NCI-H1417 treated with DMSO at 0.1 percent for 48 hours (cell line): ENCODE data around the gene MRPL37.
"Not testable (repeated sequence)": the region's sequence is repeated elsewhere in the genome, so short reads cannot be mapped to it uniquely, and the experiment has no call there.

Source experiments
- DNase-seq: peaks from one replicate; lab custom pipeline; 2025; lab: John Stamatoyannopoulos, UW

Gene MRPL37

DNA sequence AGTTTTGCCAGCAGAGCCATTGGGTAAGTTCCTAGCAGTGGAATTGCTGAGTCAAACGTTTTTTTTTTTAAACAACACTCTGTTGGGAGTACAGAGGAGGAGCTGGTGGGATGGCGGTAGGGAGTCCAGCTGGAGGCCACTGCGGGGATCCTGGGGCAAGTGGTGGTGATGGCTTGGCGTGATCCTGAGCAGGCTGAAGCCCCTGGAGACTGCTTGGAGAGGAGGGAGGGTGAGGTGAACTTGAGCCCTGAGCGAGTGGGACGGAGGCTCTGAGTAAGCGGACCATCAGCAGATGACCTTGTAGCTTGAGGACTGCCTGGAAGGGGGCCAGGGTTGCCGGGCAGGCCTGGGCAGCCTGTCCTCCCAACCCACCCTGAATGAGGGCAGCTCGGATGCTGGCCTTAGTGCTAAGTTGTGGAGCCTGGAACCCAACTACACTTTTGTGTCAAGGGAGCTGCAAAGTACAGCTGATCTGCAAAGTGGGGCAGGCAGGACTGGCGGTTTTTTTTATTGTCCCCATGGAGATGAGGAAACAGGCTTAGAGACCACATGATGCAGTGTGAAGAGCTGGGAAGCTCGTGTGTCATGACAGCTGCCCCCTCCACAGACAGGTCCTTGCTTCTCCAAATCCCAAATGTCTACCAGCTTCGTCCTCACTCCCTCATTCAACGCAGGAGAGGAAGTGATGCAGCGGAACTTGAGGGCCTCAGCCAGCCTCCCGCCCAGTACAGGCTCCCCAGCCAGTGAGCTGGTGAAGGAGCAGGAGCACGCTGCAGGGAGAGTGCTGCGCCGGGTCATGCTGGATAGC lies 20.2 kb downstream of the MRPL37 start:
- no peak for DNase-seq

DNA sequence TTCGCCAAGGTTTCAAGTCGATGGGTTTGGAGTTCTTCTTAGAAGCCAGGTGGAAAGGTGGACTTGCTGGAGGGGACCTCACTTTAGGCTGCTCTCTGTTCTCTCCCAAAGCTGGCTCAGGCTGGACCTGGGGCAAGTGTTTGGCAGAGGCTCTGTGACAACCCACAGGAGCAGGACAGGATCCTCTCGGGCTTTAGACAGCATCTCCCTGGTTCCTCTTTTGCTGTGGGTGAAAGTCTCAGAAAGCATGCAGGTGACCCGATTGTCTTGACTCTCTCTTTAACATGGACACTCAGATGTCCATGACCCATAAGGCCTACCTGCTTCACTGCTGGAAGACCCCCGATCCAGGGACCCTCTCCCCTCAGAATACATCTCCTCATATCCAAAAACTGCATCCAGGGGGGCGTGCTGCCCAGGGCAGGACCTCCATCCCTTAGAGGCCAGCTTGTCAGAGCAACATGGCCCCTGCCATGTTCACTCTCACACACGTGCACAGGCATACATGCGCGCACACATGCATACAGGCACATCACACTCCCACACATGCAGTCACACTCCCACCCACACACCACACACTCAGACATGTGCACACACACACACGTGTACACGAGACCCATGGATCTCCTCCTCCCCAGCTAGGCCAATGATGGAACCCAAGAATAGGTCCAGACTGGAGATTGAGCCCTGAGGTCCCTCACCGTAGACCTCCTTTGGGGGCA lies 21.3 kb downstream of the MRPL37 start:
- DNase-seq = no peak

DNA sequence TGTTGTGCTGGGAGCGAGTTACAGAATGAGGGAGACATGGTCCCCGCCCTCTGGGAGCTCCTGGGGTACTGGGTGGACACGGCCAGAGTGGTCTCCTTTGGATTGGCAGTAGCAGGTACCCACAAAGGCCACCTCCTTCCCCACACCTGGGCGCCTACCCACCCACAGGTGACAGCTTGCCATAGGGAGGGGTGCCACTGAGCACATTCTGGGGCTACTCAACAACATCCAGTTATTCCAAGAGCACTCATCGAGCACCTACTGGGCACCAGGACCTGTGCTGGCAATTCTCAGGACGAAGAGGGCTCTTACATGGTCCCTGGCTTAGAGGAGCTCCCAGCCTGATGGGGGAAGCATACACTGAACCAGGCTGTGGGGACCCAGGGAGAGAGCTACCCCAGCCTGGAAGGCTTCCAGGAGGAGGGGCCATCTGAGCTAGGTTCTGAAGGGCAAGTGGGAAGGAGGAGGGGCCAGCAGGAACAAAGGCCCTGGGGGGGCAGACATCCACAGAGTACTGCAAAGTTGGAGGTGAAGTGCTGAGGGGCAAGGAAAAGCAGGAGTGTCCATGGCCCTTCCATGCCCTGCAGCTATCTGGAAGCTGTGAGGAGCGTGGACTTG lies 22.0 kb downstream of the MRPL37 start:
- DNase-seq = no peak

DNA sequence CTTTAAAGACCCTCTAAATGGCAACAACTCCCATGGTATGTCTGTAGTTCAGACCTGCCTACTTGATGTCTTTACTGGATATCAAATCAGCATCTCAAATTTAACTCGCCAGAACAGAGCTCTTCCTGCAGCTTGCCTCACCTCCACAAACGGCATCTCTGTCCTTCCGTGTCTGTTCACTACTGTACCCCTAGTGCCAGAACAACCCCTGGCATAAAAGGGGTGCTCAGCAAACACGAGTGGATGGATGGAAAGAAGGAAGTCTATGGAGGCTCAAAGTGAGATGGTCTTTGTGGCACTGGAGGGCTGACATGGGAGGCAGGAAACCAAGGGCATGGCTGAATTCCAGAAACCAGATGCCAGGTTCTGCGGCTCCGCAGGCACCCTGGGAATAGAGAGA lies 22.7 kb downstream of the MRPL37 start:
- DNase-seq = no peak

DNA sequence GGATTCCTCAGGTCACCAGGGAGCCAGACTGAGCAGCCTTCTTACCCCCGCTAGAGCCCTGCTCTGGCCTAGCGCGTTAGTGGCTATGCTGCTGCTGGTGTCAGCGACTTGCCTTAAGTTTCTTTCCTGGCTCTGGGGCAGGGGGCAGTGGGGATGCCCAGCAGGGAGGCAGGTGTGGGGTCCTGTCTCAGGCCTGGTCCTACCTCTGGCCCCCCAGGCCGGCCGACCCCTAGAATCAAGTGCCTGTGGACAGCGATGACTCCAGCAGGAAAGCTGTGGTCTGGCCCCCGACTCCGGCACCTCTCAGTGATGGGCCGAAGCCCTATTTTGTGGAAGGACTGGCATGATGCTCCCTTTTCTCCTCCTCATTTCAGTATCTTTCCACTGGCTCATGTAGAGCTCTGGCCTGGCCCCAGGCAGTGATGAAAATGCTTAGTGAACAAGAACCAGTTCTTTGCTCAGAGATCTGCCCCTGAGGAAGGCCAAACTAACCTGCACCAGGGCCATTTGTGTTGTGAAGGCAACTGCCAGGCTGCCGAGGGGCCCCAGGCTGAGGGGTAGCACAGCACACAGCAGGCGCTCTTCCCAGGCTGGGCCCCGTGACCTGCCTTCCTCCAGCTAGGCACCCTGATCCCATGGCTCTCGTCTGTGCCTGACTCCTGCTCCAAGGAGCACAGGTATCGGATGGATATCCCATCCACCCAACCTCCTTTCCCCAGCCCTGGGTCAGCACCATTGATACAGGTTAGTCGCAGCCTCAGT lies 23.7 kb downstream of the MRPL37 start:
- no peak for DNase-seq

DNA sequence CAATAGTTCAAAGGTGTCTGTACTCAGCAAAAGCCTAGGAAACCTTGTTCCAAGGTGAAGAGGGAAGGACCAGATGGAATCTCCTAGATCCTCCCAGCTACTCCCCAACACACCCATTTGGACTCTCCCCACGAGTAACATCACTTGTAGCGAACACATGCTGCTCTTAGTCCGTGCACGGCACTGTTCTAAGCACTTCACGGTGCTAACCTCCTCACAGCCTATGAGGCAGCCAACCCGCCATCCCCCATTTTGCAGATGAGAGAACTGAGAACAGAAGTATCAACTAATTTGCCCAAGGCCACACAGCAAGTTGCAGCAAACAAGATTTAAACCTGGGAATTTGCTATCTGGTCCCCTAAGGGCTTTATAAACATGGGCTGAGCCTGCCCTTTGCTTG lies 24.3 kb downstream of the MRPL37 start:
- no peak for DNase-seq

DNA sequence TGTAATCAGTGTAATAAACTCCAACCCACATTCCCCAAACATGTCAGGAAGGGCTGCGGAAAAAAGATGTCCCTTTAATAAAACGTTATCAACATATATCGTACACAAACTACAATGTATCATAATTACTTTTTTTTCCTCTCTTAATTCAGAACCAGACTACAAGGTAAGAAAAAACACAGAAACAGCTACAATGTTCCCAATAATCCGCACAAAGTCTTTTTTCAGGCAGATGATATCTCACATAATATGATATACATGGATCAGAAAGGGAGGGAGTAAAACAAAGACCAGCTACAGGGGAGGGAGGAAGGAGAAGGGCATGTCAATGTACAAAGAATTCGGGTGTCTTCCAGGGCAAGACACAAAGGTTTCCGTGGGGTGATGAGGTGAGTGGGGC lies 25.4 kb downstream of the MRPL37 start:
- no peak for DNase-seq

DNA sequence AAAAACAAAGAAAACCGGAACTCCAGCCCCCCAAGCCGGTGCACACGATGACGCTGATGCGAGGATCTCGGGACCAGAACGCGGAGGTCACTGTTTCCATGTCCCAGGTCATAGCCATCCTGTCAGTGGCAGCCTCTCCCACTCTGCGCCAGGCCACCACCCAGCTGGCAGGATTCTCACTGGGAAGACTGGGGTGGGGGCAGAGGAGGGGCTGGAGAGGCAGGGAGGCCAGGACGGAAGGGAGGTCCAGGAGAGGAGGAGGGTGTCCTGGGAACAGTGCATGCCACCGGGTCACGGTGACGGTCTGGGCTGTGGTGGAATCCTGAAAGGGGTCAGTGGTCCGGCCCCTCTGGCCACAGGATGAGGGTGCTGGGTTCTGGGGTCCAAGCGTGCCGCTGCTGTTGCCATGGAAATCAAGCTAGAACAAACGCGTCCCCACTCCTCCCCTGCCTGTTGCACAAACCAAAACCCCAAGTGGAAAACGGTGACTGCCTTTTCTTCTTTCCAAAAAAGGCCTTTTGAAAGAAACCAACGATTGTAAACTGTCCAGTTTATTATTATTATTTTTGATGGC lies 26.1 kb downstream of the MRPL37 start:
- no peak for DNase-seq

DNA sequence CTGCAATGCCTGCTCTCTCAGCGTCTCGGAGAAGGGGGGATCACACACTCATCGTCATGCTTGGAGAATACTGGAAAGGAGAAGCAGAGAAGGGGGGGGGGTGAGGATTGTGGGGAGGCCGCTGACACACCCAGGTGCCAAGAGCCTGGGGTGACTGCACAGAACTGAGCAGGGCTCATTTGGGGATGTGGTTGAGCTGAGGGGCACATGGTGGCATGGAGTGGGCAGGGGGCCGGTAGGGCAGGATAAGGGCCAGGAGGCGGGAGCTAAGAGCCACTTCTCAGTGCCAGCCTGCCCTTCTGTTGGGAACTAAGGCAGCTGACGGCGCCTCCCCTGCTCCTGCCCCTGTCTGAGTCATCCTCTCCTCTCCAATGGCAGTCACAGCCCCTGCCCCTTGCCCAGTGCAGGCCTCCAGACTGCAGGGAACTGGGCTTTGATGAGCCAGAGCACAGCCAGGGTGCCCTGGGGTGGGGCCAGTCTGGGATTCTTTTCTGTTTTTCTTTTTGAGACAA lies 27.2 kb downstream of the MRPL37 start:
- no peak for DNase-seq

DNA sequence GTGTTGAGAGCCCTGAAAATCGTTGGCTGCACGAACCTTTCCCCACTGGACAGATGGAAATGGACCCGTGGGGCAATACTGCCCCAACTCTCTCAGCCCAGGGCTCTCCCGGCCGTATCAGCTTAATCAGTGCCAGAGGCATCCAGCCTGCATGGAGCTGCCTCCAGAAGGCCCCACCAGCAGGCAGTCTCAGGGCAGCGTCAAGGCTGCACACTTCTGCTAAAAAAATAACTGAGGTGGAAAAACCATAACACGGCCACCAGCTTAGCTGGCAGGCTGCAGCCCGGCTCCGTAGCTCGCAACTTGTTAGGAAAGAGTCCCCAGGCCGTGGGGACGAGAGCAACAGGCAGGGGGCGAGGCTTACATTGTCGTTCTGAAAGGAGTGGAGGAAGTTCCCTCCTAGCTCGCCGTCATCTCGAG lies 27.9 kb downstream of the MRPL37 start:
- DNase-seq = no peak

DNA sequence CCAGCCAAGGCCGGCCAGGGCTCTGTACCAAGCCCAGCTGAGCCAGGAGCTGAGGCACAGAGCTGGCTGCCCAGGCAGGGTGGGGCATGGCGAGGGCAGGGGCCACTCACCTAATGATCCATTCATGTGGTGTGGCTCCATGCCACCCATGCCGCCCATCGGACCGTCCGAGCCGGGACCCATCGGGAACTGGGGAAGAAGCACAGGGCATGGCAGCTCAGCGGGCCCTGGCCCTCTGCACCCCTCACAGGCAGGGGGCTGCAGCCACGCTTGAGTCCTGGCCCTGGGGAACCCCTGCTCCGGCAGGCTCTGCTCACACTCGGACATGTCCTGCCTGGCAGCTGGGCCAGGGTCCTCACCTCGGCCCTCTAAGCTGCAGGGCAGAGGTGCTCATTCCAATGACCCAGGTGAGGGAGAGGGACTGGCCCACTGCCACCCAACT lies 28.7 kb downstream of the MRPL37 start:
- DNase-seq = no peak

DNA sequence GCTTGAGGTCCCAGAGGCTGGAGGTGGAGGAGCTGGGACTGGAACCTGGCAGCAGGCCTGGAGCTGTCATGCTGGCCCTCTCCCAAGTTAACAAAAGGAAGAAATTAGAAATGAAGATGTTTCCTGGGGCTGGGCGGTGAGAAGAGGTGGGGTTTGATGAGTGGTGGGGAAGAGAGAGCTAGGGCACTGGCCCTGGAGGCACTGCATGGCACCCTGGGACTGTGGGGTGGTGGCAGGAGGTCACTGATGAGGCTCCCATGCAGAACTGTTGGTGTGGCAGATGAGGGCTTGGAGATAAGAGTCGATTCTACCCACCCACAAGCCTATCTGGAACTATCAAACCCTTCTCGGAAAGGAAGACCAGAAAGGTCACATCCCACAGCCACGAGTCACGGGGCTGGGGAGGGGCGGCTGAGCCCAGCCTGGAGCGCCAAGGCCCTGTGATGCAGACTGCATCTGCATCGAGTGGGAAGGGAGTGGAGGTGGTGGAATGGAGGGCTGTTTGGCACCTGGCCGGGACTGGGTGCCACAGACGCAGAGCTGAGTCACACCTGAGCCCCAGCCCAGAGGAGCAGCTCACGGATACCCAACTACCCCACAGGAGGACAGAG lies 29.4 kb downstream of the MRPL37 start:
- DNase-seq = no peak

DNA sequence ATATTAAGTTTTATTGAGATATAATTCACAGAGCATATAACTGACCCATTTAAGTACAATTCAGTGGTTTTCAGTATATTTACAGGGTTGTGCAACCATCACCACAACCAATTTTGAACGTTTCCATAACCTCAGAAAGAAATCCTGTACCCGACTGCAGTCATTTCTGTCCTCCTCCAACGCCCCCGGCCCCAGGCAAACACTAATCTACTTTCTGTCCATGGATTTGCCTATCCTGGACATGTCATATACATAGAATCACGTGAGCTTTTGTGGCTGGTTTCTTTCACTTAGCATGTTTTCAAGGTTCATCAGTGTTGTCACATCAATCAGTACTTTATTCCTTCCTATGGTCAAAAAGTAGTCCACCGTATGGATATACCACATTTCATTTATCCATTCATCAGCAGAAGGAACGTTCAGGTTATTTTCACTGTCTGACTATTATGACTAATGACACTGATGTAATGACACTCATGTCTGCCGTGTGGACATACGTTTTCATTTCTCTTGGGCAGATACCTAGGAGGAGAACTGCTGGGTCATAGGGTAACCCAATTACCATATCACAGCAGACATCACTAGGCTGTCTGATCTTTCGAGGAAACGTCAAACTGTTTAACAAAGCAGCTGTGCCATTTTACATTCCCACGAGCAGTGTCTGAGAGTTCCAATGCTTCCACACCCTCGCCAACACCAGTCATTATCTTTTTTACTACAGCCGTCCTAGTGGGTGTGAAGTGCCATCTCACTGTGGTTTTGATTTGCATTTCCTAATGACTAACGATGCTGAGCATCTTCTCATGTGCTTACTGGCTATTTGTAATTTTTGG lies 30.8 kb downstream of the MRPL37 start:
- no peak for DNase-seq

DNA sequence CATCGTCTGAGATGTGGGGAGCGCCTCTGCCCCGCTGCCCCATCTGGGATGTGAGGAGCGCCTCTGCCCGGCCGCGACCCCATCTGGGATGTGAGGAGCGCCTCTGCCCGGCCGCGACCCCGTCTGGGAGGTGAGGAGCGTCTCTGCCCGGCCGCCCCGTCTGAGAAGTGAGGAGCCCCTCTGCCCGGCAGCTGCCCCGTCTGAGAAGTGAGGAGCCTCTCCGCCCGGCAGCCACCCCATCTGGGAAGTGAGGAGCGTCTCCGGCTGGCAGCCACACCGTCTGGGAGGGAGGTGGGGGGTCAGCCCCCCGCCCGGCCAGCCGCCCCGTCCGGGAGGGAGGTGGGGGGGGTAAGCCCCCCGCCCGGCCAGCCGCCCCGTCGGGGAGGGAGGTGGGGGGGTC lies 33.2 kb downstream of the MRPL37 start:
- not testable (repeated sequence) for DNase-seq

DNA sequence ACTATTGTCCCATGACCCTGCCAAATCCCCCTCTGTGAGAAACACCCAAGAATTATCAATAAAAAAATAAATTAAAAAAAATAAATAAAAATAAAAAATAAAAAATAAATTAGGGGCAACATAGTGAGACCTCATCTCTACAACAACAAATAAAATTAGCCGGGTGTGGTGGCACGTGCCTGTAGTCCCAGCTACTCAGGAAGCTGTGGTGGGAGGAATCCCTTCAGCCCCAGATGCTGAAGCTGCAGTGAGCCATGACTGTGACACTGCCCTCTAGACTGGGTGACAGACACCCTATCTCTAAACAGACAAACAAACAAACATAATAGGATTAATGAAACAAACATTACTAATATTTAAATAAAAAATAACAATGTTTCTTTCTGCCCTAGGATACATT lies 34.3 kb downstream of the MRPL37 start:
- DNase-seq = no peak

DNA sequence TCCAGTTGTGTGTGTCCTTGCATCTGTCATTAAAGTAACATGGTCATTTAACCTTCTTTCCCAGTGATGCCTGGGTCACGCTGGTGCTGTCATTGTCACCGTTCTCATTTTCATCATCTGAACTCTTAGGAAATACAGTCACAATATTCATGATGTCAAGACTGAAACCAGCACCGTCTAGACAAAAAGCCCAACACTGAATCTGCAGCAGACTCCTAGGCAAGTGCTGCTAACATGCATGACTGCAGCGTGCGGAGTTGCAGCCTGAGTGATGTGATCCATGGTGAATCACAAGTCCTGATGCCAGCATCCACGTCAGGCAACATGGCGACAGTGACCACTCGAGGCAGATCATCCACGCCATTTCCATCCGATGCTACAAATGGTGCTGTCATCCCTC lies 37.6 kb downstream of the MRPL37 start:
- no peak for DNase-seq

DNA sequence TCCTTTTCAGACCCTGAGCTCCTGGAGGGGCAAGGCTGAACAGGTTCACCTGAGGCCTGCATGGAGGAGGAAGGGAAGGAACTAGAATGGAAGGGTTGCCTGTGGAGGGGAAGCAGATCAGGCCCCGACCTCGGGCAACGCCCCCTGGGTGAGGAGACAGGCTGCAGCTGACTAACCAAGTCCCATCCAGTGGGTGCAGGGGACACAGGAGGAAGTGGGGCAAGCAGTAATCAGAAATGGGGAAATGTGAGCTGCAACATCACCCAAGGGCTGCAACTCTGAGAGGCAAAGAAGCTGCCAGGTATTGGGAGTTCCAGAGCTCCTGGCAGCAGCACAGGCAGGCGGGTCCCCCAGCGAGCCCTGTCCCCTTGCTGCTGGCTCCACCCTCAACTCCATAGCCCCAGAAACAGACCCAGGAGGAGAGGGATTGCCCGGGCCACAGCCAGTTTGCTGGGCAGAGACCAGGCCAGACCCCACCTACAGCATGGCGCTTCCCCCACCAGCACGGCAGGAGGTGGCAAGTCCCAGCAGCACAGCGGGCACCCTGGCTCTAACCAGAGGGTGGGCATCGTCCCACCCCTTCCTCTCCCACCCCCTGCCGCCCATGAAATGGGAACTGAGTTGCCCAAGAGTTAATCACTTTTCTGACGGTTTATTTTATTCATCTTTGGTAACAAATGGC lies 38.5 kb downstream of the MRPL37 start:
- no peak for DNase-seq

DNA sequence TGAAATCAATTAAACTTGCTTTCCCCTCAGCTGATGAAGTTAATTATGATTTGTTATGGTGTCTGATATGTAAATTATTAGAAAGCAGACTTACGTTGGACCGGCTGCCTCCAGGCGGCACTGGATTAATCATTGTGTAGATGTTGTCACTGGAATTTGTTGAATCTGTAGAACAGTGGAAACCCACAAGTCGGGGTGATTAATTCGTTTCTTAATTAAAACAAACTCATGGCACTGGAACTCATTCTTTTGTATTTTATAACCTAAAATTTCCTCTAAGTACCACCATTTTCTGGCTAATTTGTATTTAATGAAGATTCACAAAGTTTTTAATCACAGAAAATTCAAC lies 39.0 kb downstream of the MRPL37 start:
- DNase-seq = no peak

DNA sequence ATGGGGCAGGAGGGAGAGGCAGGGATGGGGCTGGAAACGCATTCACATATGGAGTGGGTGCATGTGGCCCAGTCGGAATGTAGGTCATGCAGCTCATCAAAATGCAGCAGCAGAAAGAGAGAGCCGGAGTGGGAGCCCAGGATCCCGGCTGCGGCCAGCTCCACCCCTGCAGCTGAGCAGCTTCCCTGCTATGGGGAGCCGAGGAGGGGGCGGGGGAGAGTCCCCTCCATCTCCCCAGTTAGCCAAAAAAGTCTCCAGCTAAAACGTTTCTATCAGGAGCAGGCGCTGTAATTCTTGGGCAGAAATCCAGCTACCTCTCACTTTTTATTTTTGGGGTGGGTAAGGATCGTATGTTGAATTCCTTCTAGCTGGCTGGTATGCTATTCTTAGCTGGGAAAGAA lies 39.7 kb downstream of the MRPL37 start:
- DNase-seq = no peak

DNA sequence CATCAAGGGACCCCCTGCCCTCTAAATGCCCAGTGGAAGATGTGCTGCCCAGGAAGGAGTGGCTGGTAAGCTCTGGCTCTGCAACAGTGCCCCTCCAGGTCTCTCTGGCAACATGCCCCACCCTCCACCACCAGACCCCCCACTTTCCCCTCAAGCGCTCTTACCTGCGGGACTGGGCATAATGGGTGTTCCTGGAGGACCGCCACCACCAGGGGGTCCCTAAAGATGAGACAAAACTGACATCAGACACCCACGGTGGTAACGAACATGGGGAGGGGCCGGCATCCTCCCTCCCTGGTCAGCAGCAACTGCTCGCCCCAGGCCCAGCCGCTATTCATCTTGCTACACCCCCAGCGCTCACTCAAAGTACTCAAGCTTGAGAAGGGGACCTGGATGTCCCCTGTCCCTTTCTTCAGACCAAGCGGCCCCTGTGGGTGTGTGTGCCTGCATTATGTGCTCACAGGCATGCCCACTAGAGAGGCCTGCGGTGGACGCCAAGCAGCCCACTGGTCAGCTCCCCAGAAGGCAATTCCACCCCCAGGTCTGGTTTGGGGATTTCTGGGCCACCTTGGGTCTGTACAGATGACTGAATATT lies 40.9 kb downstream of the MRPL37 start:
- no peak for DNase-seq
